ENCODE results near the gene GNAO1.

DNA sequence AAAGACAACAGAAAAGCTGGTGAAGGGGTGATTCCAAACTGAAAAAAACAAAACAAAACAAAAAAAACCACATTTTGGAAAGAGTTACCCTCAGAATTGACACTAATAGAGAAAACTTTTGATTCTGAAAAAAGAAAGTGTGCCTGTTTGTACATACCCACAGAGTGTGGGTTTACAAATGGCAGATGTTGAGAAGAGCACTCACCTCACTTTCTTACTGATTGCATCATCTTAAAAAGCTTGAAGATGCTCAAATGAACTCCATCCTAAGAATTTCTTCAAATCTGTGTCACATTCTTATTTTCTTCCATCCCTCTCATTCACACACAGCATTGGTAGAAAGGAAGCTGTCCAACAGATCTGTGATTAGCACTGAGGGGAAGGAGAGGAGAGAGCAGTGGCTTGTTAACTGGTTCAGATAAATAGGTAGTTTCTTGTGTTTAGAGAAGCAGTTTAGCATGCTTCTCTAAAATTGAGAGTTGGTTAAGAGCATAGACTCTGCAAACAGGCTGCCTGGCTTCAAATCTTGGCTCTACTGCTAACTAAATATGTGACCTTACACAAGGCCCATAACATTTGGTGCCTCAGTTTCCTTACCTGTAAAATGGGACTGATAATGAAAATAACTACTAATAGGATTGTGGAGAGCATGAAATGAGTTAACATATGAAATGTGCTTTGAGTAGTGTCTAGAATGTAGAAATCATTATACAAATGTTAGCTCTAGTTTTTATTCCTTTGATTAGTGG is 6.9 kb downstream of the GNAO1 start:
- TF ChIP-seq, protein P1, sequence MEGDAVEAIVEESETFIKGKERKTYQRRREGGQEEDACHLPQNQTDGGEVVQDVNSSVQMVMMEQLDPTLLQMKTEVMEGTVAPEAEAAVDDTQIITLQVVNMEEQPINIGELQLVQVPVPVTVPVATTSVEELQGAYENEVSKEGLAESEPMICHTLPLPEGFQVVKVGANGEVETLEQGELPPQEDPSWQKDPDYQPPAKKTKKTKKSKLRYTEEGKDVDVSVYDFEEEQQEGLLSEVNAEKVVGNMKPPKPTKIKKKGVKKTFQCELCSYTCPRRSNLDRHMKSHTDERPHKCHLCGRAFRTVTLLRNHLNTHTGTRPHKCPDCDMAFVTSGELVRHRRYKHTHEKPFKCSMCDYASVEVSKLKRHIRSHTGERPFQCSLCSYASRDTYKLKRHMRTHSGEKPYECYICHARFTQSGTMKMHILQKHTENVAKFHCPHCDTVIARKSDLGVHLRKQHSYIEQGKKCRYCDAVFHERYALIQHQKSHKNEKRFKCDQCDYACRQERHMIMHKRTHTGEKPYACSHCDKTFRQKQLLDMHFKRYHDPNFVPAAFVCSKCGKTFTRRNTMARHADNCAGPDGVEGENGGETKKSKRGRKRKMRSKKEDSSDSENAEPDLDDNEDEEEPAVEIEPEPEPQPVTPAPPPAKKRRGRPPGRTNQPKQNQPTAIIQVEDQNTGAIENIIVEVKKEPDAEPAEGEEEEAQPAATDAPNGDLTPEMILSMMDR (IDR thresholded peaks at IDR 0.05) = no peak
- no peak for TF ChIP-seq ZFX (IDR thresholded peaks at IDR 0.05; ENCODE audit: borderline replicate concordance)
